Body of pancreas (tissue), 4 donors: ENCODE measurements around the gene TIMM23B.
"Not testable (repeated sequence)": the region's sequence is repeated elsewhere in the genome, so short reads cannot be mapped to it uniquely, and the experiment has no call there.

Experiments used
- CTCF ChIP-seq, 7 experiments: fragments of 450-650 bp in 4 of 7; fragments of 200-600 bp in 3 of 7; sonication (generic) in 3 of 7; IDR thresholded peaks; one replicate each; pipeline ENCODE4 v1.5.1; 2016 to 2019; ENCODE audit warnings: antibody characterized with exemption in 7 of 7
- POLR2A ChIP-seq, 3 donors: fragments of 450-650 bp; IDR thresholded peaks; one replicate each; pipeline ENCODE4 v1.6.1; 2016; ENCODE audit warnings: antibody characterized with exemption in 3 of 3, mild to moderate bottlenecking in 2 of 3

- TF ChIP-seq CTCF, POLR2A (IDR thresholded peaks at IDR 0.05): not testable (repeated sequence)
Observed at GRCh38 chr10:49952006-49952405, 10.2 kb downstream of the TIMM23B start.
